Natural killer cell (primary cell): Measurements from ENCODE around the gene TLE7. TPM values are rescaled to one million over a fixed set of nuclear protein-coding genes. Genes with fewer than 3 reads are reported as not detected.

ENCODE experiments used
- ATAC-seq, 3 donors: fragments of 150-1000 bp in 2 of 3; fragments of 200-7000 bp in 1 of 3; cut with Tn5 transposase; 1 replicate in 1 of 3; 2 replicates in 2 of 3; pipeline ENCODE4 v1.10.0; 2021; ENCODE audit warnings: mild to moderate bottlenecking in 2 of 3, moderate library complexity in 2 of 3
- DNase-seq, 2 donors: peaks; one replicate each; pipeline versions ENCODE4 v3.0.0 to v3.0.0-alpha.2; 2013 to 2021; ENCODE audit warnings: mixed read lengths in 1 of 2
- H3K27ac ChIP-seq: one replicate; pipeline ENCODE4 v1.5.1; 2013; ENCODE audit warnings: mild to moderate bottlenecking, low read length
- H3K27me3 ChIP-seq: one replicate; pipeline ENCODE4 v1.6.1; 2013; ENCODE audit warnings: low read length; ENCODE audit not compliant: control insufficient read depth, insufficient read depth
- H3K36me3 ChIP-seq: one replicate; pipeline ENCODE4 v1.6.1; 2013; ENCODE audit warnings: low read length; ENCODE audit not compliant: control insufficient read depth, insufficient read depth
- H3K4me1 ChIP-seq: one replicate; pipeline ENCODE4 v1.6.1; 2013; ENCODE audit warnings: low read length; ENCODE audit not compliant: control insufficient read depth, insufficient read depth
- H3K4me3 ChIP-seq: one replicate; pipeline ENCODE4 v1.5.1; 2013; ENCODE audit warnings: low read length
- H3K9me3 ChIP-seq: one replicate; pipeline ENCODE4 v1.6.1; 2013; ENCODE audit warnings: low read length; ENCODE audit not compliant: control insufficient read depth, insufficient read depth
- H3K27ac Mint-ChIP-seq, 2 donors: one replicate each; pipeline ENCODE4 v1.8.0; 2022; ENCODE audit warnings: mild to moderate bottlenecking in 2 of 2, mixed read lengths in 2 of 2, moderate library complexity in 1 of 2
- H3K27me3 Mint-ChIP-seq, 2 donors: one replicate each; pipeline ENCODE4 v1.8.0; 2022; ENCODE audit warnings: low read depth in 2 of 2, mixed read lengths in 2 of 2
- H3K36me3 Mint-ChIP-seq: one replicate; pipeline ENCODE4 v1.8.0; 2022; ENCODE audit warnings: mixed read lengths
- H3K4me1 Mint-ChIP-seq, 2 donors: one replicate each; pipeline ENCODE4 v1.8.0; 2022; ENCODE audit warnings: mixed read lengths in 2 of 2
- H3K4me3 Mint-ChIP-seq: one replicate; pipeline ENCODE4 v1.8.0; 2022; ENCODE audit warnings: mild to moderate bottlenecking, moderate library complexity, mixed read lengths
- H3K9me3 Mint-ChIP-seq, 2 donors: one replicate each; pipeline ENCODE4 v1.8.0; 2022; ENCODE audit warnings: mixed read lengths in 2 of 2
- WGBS: methylation state at CpG from one replicate; pipeline ENCODE4 v1.1.7; 2013; ENCODE audit warnings: missing lambda C conversion rate; ENCODE audit not compliant: insufficient coverage; 5-methylcytosine and 5-hydroxymethylcytosine counted together
- intact Hi-C: fragments of 100-400 bp; cut with micrococcal nuclease; formaldehyde crosslinking; loops from one replicate; pipeline ENCODE4 v1.14.2; 2022
- total RNA-seq, 4 donors: library from RNA; stranded (reverse); fragments of 120-200 nt in 1 of 4; gene quantifications; one replicate each; pipeline versions ENCODE4 v1.2.3 to v1.2.4, GENCODE V29; 2013 to 2022
- TF ChIP-seq, protein P1 (sequence below): fragments of 200-600 bp; IDR thresholded peaks from one replicate; pipeline ENCODE4 v1.8.0; 2022; ENCODE audit warnings: antibody characterized with exemption

Gene TLE7
- total RNA-seq, 3 donors from 2014 or later (not counting 1 experiment from before 2014, with no cell fraction given): not detected

DNA sequence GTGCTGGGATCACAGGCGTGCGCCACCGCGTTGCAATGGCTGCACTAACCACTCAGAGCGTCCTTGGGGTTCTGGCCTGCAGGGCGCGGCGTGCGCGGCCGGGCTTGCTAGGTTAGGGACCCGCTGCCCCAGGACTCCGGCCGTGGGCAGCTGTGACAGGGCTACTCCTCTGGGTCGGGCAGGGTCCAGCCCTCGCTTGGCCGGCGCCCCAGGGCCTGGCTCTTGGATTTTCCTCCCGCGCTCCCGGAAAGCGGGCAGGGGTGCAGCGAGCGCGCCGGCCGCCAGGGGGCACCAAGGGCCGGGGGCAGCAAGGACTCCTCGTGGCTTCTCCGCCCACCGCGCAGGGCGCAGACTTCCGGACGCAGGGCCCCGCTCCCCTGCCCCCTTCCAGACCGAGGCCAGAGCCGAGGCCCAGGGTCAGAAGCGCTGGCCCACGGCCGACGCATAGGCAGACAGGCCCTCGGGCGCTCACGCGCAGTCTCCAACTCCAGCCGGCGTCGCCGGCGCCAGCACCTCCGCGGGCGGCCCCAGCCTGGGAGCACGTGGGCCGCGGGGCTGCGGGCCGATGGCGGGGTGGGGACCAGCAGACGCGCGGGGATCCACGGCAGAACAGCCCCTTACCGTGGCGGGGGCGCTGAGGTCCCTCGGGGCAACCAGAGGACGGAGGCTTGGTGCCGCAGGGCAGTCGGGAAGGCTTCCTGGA, 355 bp downstream of the TLE7 start:
- peaks cover 26% of the 10 kb centered on the region for H3K9me3 ChIP-seq
- DNase-seq (peak; percentile 41 to 48), ATAC-seq (peak in 2 of 3 donors; percentile 35 to 65)
- Mint-ChIP-seq H3K27ac (no peak overlapping the region), H3K9me3 (peaks cover 5% of the 10 kb centered on the region in 2 donors), H3K36me3 (no peaks in the 10 kb centered on the region), H3K27me3 (peaks cover 7 to 12% of the 10 kb centered on the region in 2 donors), H3K4me3 (no peak overlapping the region), H3K4me1 (peaks cover 0 to 5% of the 10 kb centered on the region in 2 donors)
- no peak overlapping the region for H3K27ac ChIP-seq
- no peaks in the 10 kb centered on the region for H3K36me3 ChIP-seq
- H3K27me3 ChIP-seq: no peaks in the 10 kb centered on the region
- whole genome bisulfite sequencing: 43% methylated on average over 71 of the region's 71 CpGs
- H3K4me3 ChIP-seq: no peak overlapping the region
- H3K4me1 ChIP-seq: no peaks in the 10 kb centered on the region
- intact Hi-C loops: loop anchor here (2.0 kb wide), 1 partner anchor 57 kb away; no protein-coding TSS in a partner anchor
- TF ChIP-seq, protein P1, sequence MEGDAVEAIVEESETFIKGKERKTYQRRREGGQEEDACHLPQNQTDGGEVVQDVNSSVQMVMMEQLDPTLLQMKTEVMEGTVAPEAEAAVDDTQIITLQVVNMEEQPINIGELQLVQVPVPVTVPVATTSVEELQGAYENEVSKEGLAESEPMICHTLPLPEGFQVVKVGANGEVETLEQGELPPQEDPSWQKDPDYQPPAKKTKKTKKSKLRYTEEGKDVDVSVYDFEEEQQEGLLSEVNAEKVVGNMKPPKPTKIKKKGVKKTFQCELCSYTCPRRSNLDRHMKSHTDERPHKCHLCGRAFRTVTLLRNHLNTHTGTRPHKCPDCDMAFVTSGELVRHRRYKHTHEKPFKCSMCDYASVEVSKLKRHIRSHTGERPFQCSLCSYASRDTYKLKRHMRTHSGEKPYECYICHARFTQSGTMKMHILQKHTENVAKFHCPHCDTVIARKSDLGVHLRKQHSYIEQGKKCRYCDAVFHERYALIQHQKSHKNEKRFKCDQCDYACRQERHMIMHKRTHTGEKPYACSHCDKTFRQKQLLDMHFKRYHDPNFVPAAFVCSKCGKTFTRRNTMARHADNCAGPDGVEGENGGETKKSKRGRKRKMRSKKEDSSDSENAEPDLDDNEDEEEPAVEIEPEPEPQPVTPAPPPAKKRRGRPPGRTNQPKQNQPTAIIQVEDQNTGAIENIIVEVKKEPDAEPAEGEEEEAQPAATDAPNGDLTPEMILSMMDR: peak; percentile 60

GRCh38 chr16:71440669-71441347, 1.0 kb downstream of the TLE7 start:
- Mint-ChIP-seq H3K4me1 (peaks cover 0 to 5% of the 10 kb centered on the region in 2 donors), H3K36me3 (no peaks in the 10 kb centered on the region), H3K27ac (no peak overlapping the region), H3K27me3 (peaks cover 7 to 12% of the 10 kb centered on the region in 2 donors), H3K9me3 (peaks cover 5% of the 10 kb centered on the region in 2 donors), H3K4me3 (no peak overlapping the region)
- TF ChIP-seq, protein P1: no peak
- Histone ChIP-seq H3K4me3 (no peak overlapping the region), H3K4me1 (no peaks in the 10 kb centered on the region), H3K27me3 (no peaks in the 10 kb centered on the region), H3K9me3 (peaks cover 19% of the 10 kb centered on the region), H3K36me3 (no peaks in the 10 kb centered on the region), H3K27ac (no peak overlapping the region)
- WGBS: 66% methylated on average over 25 of the region's 25 CpGs
- no peak for ATAC-seq
- intact Hi-C loops: loop anchor here (2.0 kb wide), 1 partner anchor 58 kb away; no protein-coding TSS in a partner anchor
- DNase-seq: peak in 1 of 2 donors; percentile 27

GRCh38 chr16:71439523-71439922, 2.3 kb downstream of the TLE7 start:
- Histone ChIP-seq H3K36me3 (no peaks in the 10 kb centered on the region), H3K27me3 (no peaks in the 10 kb centered on the region), H3K9me3 (peaks cover 12% of the 10 kb centered on the region), H3K27ac (no peak overlapping the region), H3K4me3 (no peak overlapping the region), H3K4me1 (no peaks in the 10 kb centered on the region)
- no peak overlapping the region for H3K4me3 Mint-ChIP-seq
- no peak for DNase-seq
- peaks cover 7 to 12% of the 10 kb centered on the region in 2 donors for H3K27me3 Mint-ChIP-seq
- TF ChIP-seq, protein P1: no peak
- peaks cover 5% of the 10 kb centered on the region in 2 donors for H3K9me3 Mint-ChIP-seq
- intact Hi-C loops: no loop called here
- no peak for ATAC-seq
- H3K4me1 Mint-ChIP-seq: peaks cover 0 to 5% of the 10 kb centered on the region in 2 donors
- H3K27ac Mint-ChIP-seq: no peak overlapping the region
- 0% methylated on average over 2 of the region's 3 CpGs for WGBS
- no peaks in the 10 kb centered on the region for H3K36me3 Mint-ChIP-seq
